GM21723 (cell line): ENCODE measurements around the gene PRRT2.
"Not testable (repeated sequence)": the region's sequence is repeated elsewhere in the genome, so short reads cannot be mapped to it uniquely, and the experiment has no call there.

Experiments
- ATAC-seq: cut with Tn5 transposase; IDR thresholded peaks from one replicate; pipeline ENCODE4 v1.9.1; 2021; ENCODE audit warnings: mild to moderate bottlenecking, moderate library complexity; ENCODE audit not compliant: unreplicated experiment

Gene PRRT2

DNA sequence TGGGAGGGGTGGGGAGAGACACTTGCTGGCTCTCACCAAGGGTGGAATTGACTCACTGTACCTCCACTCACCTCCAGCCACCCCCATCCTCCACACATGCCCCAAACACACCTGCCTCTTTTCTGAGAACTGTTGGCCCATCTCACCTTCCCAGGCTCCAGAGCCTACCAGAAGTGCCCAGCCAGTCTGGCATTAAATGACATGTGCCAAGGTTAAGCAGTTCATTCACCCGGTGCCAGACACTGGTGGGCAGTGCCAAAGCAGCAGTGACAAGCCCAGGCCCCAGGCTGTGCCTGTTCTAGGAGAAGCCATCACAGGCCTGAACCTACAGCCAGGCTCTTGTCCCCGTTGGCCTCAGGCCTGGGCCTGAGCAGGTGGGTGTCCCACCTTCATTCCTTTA lies 19.5 kb downstream of the PRRT2 start:
- ATAC-seq, result no peak

DNA sequence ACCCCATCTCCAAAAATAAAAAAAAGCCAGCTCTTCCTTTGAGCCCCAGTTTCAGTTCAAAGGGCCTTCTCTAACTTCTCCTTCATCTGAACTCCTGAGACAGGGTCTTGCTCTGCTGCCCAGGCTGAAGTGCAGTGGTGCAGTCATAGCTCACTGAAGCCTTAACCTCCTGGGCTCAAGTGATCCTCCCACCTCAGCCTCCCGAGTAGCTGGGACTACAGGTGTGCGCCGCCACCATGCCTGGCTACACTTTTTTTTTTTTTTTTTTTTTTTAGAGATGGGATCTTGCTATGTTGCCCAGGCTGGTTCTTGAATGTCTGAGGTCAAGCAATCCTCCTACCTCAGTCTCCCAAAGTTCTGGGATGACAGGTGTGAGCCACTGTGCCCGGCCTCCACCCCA lies 21.2 kb downstream of the PRRT2 start:
- not testable (repeated sequence) for ATAC-seq

DNA sequence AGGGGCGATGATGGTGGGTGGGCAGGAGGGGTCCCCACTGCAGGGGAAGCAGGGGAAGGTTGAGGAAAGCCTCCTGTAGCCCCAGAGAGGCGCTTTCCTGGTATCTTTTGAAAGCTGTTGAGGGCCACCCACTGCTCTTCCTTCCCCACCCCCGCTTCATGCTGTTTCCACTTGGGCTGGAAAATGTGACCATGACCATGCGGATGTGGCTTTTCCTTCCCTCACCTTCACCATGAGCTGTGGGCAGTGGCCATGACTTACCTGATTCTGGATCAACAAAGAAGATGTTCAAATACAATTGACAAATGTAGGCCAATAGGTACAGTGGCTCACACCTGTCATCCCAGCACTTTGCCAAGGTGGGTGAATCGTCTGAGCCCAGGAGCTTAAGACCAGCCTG lies 22.1 kb downstream of the PRRT2 start:
- no peak for ATAC-seq

DNA sequence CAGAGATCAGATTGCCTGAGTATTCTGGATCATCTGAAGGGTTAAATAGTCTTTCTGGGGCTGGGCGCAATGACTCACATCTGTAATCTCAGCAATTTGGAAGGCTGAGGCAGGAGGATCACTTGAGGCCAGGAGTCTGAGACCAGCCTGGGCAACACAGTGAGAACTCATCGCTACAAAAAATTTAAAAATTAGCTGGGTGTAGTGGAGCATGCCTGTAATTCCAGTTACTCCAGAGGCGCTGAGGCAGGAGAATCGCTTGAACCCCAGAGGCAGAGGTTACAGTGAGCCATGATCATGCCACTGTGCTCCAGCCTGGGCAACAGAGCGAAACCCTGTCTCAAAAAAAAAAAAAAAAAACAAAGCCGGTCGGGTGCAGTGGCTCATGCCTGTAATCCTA lies 23.9 kb downstream of the PRRT2 start:
- no peak for ATAC-seq

DNA sequence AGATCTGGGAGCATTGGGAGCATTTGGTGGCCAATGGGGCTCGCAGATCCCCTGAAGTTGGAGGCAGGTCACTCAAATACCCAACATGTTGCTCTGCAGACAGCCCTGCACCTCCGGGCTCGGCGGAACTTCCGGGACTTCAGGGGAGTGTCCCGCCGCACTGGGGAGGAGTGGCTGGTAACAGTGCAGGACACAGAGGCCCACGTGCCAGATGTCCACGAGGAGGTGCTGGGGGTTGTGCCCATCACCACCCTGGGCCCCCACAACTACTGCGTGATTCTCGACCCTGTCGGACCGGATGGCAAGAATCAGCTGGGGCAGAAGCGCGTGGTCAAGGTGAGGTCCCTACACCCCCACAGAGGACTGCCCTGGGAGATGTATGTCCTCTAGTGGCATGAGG lies 24.6 kb downstream of the PRRT2 start:
- ATAC-seq, result no peak

DNA sequence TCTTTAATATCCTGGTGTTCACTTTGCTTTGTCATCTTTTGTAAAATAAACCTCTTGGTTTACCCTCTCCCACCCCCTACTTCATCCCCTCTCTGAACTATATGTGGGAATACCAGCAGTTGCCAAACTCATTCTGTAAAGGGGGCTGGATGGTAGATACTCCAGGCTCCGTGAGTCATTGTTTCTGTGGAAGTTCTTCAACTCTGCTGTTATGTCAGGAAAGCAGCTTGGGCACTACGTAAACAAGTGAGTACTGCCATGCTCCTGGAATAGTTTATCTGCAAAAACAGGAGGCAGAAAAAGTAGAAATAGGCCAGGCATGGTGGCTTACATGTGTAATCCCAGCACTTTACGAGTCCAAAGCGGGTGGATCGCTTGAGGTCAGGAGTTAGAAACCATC lies 25.8 kb downstream of the PRRT2 start:
- no peak for ATAC-seq

DNA sequence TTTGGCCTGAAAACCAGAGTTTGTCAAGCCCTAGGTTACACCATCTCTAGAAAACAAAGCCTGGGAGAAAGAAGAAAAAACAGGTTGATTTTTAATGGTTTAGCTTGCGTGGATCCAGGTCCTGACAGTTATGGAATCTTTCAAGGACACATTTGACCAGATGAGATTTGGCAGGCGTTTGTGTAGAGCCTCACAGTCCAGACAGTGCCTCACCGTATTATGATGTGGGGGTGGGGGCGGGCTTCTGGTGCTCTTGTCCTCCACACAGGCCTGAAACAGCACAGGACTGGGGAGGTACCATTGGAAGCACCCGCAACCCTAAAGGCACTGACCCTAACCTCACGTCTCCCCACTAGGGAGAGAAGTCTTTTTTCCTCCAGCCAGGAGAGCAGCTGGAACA lies 27.8 kb downstream of the PRRT2 start:
- ATAC-seq, result no peak

DNA sequence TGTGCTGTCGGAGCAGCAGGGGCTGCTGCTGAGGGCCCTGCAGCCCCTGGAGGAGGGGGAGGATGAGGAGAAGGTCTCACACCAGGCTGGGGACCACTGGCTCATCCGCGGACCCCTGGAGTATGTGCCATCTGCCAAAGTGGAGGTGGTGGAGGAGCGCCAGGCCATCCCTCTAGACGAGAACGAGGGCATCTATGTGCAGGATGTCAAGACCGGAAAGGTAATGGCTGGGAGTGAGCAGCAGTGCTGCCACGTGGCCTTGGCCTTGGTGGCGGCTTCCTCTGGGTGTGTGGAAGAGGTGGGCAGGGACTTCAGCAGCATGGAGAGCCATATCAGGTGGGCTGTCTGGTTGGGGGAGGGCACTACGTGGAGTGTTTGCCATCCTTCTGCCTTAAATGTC lies 28.2 kb downstream of the PRRT2 start:
- no peak for ATAC-seq

DNA sequence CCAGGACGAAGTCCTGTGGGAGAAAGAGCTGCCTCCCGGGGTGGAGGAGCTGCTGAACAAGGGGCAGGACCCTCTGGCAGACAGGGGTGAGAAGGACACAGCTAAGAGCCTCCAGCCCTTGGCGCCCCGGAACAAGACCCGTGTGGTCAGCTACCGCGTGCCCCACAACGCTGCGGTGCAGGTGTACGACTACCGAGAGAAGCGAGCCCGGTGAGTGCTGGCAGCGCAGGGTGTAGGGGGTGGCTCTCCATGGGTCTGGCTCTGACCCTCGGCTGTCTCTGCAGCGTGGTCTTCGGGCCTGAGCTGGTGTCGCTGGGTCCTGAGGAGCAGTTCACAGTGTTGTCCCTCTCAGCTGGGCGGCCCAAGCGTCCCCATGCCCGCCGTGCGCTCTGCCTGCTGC lies 29.6 kb downstream of the PRRT2 start:
- ATAC-seq, result no peak

DNA sequence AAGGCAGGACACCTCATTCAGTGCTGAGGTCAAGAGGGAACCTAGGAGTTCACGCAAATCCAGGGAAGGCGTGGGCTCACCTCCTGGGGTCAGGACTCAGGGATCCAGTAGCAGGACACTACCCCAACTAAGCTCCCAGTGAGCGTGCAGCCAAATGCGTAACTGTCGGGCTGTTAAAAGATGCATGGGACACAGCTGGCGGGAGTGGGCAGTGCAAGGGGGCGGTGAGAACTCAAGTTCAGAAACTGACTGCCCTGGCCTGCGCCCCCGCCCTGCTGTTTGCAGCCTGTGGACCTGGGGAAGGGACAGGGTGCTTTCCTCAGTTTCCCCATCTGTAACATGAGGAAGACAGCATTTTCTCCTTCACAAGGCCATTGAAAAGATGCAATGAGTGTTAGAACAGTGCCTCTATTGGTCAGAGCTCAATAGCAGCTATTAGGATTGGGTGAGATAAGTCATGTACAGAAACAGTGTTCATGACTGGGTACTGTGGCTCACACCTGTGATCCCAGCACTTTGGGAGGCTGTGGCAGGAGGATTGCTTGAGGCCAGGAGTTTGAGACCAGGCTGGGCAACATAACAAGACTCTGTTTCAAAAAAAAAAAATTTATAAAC lies 30.8 kb downstream of the PRRT2 start:
- no peak for ATAC-seq

DNA sequence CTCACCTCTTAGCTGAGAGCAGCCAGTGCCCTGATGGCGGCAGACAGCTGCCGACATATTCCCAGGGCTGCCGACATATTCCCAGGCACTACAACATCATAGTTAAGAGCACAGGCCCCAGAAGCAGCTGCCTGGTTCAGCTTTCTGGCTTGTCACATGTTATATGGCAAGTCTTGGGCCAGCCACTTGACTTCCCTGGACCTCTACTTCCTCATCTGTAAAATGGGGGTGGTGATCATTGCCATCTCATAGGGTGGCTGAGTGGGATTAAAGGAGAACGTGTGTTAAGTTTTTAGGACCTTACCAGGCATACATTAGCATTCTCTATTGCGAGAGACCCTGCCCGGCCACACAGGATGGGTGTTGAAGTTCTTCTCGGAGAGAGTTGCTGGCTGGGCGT lies 31.9 kb downstream of the PRRT2 start:
- no peak for ATAC-seq

DNA sequence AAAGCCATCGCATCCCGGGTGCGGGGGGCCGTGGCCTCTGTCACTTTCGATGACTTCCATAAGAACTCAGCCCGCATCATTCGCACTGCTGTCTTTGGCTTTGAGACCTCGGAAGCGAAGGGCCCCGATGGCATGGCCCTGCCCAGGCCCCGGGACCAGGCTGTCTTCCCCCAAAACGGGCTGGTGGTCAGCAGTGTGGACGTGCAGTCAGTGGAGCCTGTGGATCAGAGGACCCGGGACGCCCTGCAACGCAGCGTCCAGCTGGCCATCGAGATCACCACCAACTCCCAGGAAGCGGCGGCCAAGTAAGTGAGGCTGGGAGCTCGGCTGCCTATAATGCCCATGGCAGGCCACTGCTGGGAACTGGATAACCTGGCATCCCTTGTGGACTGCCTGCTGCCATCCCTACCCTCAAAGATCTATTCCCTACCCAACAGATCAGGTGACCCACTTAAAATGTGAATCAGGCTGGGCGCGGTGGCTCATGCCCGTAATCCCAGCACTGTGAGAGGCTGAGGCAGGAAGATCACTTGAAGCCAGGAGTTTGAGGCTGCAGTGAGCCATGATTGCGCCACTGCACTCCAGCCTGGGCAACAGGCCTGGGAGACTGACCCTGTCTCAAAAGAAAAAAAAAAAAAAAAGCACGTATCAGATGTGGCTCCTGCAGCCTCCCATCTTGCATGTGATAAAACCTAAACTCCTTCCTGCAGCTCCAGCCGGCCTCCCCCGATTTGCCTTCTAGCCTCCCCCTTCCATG lies 32.8 kb downstream of the PRRT2 start:
- no peak for ATAC-seq

DNA sequence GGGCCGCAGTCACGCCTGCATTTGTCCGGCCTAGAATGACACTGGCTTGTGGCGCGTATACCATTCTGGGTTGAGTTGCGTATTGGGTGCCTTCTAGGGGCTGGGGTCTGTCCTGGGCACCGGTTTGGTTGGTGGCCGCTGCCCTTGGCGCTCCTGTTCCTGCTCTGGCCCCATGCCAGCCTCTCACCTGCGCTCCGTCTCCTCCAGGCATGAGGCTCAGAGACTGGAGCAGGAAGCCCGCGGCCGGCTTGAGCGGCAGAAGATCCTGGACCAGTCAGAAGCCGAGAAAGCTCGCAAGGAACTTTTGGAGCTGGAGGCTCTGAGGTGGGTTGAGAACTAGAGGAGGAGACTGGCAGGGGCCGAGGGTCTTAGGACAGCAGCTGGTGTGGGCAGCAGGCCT lies 33.7 kb downstream of the PRRT2 start:
- ATAC-seq, result no peak

DNA sequence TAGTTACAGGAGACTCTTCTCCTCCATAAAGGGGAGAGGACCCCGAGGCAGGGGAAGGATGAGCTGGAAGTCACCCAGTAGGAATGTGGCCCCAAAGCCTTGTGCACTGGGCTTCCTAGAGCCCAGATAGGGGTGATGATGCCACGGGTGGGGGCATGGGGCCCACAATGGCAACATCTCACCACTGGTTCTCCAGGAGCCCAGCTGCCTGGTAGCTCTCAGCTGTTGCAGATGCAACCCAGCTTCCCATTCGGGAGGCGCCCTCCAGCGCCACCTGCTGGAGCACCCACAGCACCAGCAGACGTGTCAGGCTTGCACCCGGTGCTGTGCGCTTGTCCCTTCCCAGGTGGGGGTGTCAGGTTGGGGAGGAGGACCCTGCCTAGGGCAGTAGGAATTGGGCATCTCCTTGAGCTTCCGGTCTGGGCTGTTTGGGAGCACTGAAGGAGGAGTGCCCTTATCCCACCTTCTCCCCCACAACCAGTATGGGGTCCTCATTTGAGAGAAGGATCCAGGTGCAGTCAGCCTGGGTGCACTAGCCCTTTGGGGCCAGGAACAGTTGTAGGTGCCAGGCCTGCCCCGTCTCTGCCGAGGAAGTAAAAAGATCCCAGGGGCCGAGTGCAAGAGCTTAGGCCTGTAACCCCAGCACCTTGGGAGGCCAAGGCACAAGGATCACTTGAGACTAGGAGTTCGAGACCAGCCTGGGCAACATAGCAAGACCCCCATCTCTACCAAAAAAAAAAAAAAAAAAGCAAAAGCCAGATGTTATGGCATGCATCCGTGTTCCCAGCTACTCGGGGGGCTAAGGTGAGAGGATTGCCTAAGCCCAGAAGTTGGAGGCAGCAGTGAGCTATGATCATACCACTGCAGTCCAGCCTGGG lies 36.7 kb downstream of the PRRT2 start:
- ATAC-seq, result no peak

DNA sequence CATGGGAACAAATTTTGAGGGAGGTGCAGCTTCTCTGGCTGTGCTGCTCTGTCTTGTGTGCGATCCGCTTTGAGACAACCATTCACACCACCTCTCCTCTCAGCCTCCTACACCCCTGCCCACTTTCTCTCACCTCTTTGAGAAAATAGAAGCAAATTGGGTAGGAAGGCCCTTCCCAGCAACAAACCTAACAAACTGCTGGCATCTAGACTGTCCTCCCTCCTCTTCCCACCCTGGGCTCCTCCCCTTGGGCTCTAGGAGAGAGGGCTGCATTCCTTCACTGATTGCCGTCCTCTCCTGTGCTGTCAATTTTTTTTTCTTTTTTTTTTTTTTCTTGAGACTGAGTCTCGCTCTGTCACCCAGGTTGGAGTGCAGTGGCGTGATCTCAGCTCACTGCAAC lies 37.5 kb downstream of the PRRT2 start:
- ATAC-seq, result no peak

DNA sequence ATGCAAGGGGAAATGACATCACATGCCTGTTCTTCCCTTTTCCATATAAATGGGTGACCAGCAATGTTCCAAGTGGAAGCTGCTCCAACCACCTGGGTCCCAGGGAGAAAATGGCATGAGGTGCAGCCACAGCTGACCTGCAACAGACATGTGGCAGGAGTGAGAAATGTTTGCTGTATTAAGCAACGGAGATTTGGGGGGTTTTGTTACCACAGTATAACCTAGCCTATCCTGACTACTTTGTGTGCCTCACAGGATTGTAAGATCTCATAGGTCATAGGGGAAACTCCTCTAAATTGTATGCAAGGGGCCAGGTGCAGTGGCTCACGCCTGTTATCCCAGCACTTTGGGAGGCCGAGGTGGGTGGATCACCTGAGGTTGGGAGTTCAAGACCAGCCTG lies 39.0 kb downstream of the PRRT2 start:
- no peak for ATAC-seq

DNA sequence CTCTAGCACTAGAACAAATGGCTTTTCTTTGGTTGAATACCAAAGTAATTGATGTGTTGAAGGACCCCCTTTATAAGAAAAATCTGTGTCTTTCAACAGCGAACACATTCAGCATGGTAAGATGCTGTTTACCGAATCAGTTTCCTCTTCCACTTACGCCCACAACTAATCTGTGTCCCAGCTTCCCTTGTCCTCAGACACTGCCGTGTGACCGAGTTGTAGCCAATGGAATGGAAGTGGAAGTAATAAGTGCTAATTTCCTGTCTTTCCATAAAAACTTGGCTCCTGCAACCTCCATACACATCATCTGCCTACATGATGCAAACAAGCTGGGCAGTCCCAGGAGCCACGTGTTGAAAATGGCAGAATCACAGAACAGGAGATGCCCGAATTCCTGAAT lies 40.7 kb downstream of the PRRT2 start:
- ATAC-seq, result no peak

DNA sequence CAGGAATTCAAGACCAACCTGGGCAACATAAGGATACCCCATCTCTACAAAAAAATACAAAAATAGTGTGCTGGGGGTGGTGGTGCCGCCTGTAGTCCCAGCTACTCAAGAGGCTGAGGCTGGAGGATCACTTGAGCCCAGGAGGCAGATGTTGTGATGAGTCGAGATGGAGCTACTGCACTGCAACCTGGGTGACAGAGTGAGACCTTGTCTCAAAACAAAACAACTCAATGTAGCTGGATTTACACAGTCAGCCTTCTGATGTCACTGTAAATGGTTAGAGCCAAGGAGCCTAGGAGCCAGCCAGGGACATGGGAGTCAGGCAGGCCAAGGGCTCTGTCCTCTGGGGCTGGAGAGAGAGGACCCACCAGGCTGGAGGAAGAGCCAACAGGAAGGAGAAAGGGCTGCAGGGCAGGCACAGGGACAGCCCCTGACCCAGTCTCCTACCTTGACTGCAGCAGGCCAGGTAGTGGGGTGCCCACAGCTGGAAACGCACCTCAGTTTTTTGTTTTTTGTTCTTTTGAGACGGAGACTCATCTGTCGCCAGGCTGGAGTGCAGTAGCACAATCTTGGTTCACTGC lies 42.6 kb downstream of the PRRT2 start:
- ATAC-seq, result no peak

DNA sequence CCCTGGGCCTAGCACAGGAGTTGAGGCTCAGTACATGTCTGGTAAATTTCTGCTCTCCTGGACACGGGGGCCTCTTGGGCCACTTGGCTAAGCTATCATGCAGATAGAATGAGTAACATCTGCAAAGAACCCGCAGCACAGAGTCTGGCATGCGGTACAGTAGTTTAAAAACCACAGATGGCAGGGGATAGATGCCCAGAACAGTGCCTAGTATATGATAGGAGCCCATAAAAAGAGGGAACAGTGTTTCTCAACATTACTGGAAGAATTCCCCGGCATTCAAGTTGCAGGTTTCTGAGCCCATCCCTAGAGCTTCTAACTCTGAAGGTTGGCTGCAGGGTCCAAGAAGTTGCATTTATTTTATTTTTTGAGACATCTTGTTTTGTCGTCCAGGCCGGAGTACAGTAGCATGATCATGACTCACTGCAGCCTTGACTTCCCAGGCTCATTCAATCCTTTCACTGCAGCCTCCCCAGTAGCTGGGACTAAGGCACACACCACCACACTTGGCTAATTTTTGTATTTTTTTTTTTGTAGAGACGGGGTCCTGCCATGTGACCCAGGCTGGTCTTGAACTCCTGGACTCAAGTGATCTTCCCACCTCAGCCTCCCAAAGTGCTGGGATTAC lies 45.3 kb downstream of the PRRT2 start:
- ATAC-seq, result no peak

DNA sequence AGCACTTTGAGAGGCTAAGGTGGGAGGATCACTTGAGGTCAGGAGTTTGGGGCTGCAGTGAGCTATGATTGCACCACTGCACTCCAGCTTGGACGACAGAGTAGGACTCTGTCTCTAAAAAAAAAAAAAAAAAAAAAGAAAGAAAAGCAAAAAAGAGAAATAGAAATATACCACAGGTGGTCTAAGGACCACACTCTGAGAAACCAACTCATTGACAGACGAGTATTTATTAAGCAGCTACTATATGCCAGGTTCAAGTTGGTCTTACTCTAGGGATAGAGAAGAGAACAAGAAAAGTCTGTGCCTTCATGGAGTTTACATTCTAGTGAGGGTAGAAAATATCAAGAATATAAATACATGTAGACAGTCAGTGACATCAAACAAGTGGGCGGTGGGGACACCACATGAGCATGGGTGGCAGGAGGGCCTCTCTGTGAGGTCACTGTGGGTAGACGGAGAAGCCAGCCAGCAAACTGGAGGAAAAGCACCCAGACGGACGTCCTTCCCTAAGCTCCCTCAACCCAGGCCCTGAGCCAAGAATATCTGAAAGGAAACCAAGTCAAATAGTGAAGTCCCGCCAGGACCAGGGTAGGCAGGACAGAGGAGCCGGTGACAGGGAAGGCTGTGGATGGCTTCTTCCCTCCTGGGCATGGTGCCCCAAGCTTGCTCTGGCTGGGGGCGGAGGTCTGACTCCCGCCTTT lies 46.3 kb downstream of the PRRT2 start:
- no peak for ATAC-seq

DNA sequence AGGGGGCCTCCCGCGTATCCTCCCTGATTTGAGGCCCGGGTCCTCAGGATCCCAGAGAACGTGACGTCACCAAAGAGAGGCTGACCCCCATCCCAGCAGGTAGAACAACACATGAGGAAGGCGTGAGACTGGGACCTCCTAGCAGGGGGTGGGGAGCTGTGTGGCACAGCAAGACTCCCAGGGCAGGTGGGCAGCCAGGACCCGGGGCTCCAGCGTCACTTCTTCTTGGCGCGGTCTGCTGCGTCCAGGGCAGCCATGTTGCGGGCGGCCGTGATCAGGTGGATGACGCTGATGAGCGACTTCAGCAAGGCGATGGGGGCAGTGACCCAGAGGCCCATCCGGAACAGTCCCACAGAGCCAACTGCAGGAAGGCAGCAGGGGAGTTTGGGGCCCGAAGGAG lies 47.0 kb downstream of the PRRT2 start:
- no peak for ATAC-seq
